Measurements from ENCODE around the gene ZNF732.
"Not testable (repeated sequence)": the region's sequence is repeated elsewhere in the genome, so short reads cannot be mapped to it uniquely, and the experiment has no call there.

ZNF732 gene

DNA sequence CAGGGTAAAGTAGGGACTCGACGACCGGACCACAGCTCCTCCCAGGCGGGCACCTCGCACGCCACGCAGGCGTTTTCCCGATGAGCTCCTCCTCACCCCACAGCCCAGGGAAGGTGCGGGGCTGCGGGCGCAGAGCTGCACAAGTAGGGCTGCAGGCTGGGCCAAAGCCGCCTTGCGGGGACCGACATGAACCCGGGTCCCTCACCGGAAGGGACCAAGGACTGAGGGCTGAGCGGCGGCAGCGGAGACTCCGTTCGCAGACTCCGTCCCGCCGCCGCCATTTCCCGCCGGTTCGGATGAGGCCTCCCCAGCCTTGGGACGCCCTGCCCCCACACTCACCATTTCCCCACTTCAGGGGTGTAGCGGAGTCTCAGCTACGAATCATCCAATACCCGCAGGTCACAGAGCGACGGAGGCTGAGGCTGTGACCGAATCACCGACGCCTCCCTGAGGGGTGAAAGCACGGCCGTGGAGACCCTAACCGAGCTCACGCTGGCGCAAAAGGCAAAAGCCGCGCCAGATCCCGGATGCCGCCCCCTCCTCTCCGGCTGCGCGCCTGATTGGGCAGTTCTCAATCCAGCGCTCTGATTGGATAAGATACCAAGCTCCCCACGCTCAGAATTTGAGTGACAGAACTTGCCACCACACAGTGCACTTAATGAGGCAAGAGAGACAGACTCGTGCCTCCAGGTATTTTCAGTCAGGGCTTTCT lies at the start of gene ZNF732:
ZNF732 (minus strand) TSS at position 506 of the 712 bp plus-strand sequence; CDS start at position 342, 164 bp downstream.
- DNase-seq, result no peak

DNA sequence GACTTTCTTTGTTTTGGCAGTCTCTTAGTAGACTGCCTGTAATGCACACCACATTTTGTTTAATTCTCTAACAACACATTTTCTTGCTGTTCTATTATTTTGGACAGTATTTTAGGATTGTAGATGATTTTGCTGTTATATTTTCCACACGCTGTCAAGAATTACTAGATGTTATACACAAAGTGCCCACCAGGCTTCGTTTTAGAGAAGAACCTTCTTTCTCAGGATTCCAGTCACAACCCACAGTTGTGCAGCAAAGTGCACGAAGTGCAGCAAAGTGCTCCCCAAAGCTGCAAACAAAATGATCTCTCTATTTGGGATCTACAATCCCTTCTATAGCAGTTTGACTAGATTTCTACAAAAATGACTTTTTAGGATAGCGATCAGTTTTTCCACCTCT lies 34.7 kb upstream of the ZNF732 start:
- DNase-seq, result no peak

DNA sequence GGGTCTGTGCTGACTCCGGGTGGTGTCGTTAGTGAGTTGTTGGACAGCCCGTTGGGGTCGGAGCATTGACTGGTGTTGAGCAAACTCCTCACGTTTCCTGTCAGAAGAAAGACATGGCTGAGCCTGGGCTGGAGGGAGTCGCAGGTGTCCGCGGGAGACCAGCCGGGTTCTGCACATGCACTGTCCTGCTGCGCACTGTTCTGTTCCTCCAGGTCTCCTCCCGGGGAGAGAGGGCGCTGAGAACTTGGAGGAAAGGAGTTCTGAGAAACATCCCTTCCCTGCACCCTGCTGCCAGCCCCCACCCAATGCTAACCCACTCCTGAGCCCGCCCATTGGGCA lies 33.5 kb upstream of the ZNF732 start:
- DNase-seq, result no peak

DNA sequence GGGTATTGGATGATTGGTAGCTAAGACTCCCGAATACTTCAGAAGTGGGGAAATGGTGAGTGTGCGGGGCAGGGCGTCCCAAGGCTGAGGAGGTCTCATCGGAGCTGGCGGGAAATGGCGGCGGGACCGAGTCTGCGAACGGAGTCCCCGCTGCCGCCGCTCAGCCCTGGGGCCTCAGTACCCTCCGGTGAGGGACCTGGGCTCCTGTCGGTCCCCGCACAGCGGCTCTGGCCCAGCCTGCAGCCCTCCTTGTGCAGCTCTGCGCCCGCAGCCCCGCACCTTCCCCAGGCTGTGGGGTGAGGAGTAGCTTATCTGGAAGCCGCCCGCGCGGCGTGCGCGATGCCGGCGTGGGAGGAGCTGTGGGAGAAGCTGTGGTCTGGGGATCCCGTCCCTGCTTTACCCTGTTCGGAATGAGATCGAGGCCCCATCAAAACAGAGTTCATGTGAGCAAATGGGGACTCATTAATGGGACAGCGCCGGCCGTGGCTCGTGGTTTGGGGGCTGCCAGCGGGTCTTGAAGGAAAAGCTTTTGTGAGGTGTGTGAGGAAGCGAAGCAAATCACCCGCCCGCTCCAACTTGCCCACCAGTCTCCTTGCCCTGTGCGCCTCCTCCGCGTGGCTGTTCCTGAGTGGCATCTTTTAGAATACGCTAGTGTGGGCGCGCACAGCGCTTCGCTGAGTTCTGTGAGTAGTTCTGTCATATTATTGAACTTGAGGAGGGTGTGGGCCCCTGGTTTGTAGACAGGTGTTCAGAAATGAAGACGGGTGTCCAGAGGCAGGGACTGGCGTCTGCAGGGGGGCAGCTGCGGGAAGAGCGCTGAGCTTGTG lies 32.9 kb upstream of the ZNF732 start:
- DNase-seq, result no peak

DNA sequence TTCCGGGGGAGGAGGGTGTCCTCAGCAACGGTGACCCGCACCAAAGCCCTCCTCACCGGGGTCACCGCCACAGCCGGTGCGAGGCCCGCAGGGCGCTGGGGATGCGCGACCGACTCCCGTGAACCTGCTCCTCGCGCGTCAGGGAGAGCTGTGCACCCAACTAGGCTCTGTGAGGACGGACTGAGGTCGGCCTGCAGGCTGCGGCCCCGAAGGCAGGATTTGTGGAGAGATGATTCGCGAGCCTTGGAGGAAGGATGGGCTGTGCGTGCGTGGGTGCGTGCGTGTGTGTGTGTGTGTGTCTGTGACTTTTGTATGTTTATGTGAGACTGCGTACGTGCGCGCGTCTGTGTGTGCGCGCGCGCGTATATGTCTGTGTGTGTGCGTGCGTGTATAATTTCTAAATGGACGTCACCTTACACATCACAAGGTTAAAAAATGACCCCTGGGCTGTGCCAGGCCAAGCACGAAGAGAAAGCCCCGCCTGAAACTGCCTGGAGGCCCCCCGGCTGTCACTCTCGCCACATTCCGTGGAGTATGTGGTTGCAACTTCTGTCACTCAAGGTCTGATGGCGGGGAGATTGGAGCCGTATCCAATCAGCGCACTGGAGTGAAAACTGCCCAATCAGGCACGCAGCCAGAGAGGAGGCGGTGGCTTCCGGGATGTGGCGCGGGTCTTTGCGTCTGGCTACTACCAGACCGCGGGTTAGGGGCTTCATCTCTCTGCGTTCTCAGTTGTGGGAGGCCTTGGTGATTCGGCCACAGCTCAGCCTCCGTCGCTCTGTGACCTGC lies 32.1 kb upstream of the ZNF732 start, which contains the start of gene ZNF141:
ZNF141 (plus strand) TSS at position 672 of the 789 bp plus-strand sequence. CDS start 170 bp downstream, outside the sequence.
- peak; percentile 31 for DNase-seq

DNA sequence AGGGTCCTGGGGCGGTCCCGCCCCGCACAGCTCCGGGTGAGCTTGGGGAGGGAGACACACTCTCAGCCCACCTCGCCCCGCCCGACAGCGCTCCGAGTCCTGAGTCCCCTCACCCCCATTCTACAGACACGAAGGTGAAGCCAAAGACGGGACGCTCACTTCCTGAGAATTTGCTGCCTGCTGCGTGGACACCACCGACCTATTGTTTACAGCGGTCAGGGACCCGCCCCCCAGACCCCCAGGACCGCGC lies 31.5 kb upstream of the ZNF732 start:
- DNase-seq, result no peak

DNA sequence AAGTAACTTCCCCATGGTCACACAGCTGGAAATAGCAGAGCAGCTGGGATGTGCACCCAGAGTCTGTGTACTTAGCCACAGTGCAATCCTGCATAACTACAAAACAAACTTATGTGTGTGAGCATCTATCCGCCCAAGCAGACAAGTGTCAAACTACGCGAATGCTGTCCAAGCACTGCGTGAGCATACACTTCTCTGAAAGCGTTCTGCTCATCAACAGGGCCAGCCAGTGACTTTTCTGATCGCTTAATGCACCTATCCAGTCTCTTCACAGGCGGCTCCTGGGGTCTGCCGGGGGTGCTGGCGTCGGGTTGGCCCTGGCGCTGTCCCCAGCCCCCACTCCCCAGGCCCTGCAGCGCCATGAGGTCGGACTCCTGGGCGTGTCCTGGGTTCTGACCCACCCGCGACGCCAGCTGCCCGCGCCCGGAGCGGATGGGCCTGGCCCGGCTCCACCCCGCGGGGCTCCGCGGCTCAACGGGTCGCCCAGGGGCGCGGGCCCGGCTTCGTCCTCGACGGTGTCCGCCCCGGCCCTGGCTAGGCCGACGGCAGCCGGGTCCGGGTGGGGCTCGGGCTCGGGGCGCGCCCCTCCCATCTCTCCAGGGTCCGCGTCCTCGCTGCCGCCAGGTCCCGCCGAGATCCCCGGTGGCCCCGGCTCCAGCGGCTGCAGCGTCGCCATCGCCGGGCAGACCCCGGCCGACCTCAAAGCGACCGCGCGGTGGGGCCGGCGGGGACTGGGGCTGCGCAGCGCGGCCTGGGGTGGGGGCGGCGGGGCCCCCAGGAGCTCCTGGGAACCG lies 31.0 kb upstream of the ZNF732 start:
- no peak for DNase-seq

DNA sequence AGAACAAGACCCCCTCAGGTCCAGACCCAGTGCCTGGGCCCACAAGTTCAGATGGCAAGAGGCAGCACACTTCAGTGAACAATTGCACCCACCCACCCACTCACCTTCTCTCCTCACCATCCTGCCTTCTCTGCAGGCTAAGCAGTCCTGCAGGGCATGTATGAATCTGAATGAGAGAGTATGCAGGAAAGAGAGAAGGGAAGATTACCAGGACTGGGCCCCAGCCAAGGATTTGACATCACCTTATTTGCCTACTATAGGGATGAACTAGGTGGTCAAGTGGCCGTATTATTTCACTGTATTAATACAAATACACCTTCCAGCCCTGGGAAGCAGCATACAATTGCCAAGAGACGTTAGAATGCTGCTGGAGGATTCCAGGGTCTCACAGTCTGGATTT lies 30.2 kb upstream of the ZNF732 start:
- no peak for DNase-seq

DNA sequence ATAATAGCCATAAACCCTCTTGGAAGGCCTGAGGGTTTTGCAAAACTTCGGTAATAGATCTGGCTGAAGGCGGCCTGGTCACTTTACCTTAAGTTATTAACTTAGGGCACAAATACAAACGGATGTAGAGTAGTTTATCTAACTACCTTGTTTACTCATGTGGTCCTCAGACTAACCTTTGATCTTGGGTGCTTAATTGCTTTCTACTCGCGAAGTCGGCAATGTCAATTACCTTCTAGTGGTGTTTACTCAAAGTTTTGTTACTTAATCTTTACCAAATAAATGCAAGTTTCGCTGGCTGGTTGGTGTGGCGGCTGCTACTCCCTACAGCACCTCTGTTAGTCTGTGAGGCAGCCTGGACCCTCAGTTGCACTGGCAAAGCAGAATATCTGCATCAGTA lies 23.5 kb upstream of the ZNF732 start:
- DNase-seq, result no peak

DNA sequence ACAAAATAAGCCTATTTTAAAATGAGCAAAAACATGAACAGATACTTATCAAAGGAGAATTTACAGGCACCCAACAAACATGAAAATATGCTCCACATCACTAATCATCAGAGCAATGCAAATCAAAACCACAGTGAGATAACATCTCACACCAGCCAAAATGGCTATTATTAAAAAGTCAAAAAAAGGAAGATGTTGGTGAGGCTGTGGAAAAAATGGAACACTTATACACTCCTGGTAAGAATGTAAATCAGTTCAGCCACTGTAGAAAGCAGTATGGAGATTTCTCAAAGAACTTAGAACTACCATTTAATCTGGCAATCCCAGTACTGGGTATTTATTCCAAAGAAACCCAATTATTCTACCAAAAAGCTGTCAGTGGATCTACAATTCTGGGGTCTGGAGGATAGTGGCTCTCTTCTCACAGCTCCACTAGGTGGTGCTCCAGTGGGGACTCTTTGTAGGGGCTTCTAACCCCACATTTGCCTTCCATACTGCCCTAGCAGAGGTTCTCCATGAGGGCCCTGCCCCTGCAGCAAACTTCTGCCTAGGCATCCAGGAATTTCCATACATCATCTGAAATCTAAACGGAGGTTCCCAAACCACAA lies 9.1 kb upstream of the ZNF732 start:
- no peak for DNase-seq

DNA sequence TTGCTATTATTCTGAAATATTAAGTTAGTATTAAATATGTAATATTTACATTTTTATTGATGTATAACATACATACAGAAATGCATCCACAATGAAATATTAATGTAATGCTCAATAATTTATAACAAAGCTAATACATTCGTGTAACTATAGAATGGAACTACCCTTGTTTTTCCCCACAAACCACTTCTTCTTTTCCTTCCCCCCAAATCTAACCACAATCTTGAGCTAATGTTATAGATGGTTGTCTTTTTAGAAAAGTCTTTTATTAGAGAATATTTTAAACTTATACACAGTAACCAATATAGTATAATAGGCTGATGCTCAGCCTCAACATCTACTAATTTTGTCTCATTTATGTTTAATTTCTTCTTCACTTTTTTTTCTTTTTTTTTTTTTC lies 4.5 kb upstream of the ZNF732 start:
- DNase-seq, result no peak

DNA sequence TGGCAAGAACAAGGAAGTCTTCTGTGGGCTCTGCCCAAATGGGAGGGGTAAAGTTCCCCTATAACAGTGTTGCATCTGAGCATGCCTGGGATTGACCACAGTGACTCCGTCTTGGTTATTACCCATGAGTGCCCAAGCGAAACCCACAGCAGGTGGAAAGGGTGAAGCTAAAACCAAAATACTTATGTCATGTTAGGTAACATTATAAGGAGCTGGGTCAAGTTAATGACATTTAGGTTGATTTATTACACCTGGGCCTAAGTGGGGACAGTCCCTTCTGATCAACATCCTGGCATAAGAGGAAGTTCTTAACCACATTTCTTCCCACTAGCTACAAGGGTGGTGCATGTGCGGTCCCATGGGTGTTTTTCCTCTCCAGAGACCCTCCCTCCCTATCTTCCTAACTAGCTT lies 1.3 kb upstream of the ZNF732 start:
- no peak for DNase-seq

DNA sequence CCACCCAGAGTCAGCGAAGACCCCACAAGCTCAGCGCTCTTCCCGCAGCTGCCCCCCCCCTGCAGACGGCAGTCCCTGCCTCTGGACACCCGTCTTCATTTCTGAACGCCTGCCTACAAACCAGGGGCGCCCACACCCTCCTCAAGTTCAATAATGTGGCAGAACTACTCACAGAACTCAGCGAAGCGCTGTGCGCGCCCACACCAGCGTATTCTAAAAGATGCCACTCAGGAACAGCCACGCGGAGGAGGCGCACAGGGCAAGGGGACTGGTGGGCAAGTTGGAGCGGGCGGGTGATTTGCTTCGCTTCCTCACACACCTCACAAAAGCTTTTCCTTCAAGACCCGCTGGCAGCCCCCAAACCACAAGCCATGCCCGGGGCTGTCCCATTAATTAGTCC lies 758 bp downstream of the ZNF732 start:
- DNase-seq, result not testable (repeated sequence)

DNA sequence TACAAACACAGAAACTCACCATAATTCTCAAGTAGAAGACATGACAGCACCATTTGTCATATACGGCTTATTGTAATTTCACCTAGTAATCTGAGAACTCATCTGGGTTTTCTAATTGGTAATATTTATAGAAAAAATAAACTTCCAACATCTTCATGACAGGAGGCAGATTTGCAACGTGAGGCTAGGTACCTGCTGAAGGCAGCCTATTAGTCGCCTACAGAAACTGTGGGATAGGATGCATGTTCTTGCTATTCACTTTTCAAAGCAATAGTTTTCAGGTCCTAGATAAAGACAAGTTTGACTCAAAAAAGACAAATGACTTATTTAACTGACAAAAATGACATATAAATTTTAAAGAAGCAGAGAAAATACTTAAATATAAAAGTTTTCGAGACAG lies 2.9 kb downstream of the ZNF732 start:
- no peak for DNase-seq

DNA sequence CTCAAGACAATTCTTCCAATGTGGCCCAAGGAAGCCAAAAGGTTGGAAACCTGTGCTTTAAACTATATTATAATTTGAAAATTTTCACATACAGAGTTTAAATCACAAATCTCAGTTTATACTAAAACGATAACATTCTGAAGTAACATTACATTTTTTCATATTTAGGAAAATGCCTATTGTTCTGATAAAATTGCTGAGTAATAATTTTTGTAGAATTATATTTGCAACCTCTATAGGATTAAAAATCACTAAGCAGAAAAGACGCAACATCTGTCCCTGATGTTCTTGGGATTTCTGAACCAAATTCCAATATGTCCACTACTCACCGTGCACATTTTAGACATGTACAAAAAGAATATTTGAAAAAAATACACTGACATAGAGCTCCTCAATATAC lies 10.5 kb downstream of the ZNF732 start:
- DNase-seq, result no peak

DNA sequence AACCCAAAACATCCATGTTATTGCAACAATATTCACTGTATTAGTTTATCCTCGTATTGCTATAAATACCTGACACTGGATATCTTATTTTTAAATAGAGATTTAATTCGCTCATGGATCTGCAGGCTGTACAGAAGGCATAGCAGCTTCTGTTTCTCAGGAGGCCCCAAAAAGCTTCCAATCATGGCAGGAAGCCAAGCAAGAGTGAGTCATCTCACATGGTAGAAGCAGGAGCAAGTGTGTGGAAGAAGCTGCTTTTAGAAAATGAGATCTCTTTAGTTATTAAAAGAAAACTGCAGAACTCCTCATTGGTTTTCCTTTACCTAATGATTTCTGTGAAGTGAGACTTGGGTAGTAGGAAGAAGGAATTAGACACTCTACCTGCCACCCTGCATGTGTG lies 16.4 kb downstream of the ZNF732 start:
- DNase-seq, result no peak

DNA sequence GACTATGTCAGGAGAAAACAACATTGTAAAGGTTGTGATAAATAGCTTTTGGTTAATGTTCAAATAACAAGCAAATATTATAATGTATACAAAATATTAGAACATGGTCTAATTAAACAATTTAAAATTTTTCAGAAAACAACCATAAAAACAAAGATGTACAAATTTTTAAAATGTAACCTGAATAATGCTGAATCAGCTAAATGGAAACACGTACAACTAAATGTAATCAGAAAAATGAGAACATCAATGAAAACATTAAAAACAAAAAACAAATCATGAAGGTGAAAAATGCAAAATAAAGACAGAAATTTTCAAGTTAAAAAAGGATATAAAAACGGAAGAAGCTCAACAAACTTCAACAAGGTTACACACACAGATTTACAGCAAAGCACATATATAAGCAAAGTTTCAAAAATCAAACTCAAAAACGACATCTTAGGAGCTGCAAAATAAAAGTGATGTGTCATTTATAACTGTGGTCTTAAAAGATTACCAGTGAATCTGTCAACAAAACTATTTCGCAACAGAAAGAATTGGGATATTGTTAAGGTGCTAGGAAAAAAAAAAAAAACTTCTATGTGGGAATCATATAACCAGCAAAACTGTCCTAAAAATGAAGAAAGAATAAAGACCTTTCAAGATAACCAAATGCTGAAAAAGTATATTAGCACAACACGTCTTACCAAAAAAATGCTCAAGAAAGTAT lies 31.8 kb downstream of the ZNF732 start:
- DNase-seq, result no peak

DNA sequence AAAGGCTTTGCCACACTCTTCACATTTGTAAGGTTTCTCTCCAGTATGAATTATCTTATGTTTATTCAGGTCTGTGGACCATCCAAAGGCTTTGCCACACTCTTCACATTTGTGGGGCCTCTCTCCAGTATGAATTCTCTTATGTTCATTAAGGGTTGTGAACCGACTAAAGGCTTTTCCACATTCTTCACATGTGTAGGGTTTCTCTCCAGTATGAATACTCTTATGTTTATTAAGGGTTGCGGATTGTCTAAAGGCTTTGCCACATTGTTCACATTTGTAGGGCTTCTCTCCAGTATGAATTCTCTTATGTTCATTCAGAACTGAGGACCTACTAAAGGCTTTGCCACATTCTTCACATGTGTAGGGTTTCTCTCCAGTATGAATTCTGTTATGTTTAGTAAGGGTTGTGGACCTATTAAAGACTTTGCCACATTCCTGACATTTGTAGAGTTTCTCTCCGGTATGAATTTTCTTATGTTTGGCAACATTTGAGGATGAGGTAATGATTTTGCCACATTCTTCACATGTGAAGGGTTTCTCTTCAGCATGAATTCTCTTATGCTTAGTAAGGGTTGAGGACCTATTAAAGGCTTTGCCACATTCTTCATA lies 33.7 kb downstream of the ZNF732 start:
- DNase-seq, result no peak

DNA sequence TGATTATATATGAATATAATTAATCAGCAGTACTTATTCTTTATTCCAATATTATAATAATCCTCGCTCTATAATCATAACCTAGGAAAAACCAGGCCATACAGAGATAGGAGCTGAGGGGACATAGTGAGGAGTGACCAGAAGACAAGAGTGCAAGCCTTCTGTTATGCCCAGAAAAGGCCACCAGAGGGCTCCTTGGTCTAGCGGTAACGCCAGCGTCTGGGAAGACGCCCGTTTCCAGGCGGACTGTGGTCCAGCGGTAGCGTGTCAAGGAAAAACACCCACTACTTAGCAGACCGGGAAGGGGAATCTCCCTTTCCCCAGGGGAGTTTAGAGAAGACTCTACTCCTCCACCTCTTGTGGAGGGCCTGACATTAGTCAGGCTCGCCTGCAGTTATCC lies 46.0 kb downstream of the ZNF732 start:
- DNase-seq, result not testable (repeated sequence)

DNA sequence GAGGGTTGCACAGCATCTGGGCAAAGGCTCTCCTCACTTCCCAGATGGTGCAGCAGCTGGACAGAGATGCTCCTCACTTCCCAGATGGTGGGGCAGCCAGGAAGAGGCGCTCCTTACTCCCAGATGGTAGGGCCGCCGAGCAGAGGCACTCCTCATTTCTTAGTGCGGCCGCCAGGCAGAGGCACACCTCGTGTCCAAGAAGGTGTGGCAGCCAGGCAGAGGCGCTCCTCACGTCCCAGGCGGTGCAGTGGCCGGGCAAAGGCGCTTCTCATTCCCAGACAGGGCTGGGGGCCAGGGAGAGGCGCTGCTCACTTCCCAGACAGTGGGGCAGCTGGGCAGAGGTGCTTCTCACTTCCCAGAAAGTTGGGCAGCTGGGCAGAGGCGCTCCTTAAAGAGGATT lies 48.8 kb downstream of the ZNF732 start:
- no peak for DNase-seq

Measured in cortex of kidney (tissue), 1 donor.